GM03348 (cell line): ENCODE data around the gene RCC2.
A peak's percentile ranks its signal among the peaks of the same experiment; 100 is the strongest.
"Not testable (repeated sequence)": the region's sequence is repeated elsewhere in the genome, so short reads cannot be mapped to it uniquely, and the experiment has no call there.

Experiments used
- DNase-seq: peaks from one replicate; pipeline ENCODE4 v3.0.0; 2012; ENCODE audit warnings: low spot score

The RCC2 gene

DNA sequence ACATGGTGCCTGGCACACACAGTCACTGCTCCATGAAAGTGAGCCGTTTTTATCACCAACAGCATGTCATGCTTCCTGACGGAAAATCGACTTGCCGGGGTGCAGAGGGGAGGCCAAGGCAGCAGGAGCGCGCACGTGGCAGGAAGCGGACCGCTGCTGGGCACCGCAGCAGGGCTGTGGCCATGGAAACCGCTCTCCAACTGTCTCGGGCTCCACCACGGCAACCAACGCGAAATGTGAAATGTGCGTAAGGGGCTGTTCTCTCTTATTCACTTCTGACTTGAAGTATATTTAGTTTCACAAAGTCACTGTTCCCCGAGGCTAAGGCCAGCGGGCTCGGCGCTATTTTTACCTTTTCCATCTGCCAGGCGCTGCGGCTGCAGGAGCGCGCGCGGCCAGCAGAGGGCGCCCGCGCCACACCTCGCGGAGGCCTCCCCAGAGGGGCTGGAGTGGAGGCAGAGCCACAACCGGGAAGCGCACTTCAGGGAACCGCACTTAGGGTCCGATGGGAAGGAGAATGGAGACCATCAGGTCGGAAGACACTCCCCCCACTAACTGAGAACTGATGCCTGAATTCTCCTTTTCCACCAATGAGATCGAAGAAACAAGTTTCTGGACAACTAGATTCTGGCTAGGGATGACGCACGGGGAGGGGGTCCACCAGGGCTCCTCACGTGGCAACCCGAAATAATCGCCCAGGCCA is 19.7 kb downstream of the RCC2 start:
- DNase-seq: peak; percentile 90

DNA sequence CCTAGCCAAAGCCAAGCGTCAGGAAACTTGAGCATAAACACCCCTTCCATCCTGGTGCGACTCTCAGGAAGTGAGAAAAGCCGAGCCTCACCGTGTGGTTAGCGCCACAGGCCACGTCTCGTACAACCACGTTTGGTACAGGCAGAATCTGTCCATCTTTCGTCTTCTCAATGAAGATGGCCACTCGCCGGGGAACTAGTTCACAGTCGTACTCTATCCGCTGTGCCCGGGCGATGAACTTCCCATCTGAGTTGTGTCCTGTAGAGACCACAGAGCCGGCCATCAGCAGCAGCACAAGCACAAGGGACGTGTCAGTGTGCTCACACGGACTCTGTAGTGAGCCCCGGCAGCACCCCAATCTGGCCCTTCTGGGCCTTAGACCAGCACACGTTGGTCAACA is 23.1 kb downstream of the RCC2 start:
- DNase-seq: no peak

DNA sequence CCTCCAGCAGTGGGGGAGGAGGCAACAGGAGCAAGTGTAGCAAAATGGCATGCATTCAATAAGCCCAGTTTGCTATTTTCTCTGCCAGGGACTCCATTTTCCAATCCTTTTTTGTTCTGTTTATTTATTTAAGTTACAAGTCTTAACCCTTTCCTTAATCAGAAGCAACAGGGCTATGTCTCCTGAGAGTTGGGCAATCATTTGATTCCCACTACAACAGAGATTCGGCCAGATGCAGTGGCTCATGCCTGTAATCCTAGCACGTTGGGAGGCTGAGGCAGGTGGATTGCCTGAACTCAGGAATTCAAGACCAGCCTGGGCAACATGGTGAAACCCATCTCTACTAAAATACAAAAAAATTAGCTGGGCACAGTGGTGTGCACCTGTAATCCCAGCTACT is 25.5 kb downstream of the RCC2 start:
- no peak for DNase-seq

DNA sequence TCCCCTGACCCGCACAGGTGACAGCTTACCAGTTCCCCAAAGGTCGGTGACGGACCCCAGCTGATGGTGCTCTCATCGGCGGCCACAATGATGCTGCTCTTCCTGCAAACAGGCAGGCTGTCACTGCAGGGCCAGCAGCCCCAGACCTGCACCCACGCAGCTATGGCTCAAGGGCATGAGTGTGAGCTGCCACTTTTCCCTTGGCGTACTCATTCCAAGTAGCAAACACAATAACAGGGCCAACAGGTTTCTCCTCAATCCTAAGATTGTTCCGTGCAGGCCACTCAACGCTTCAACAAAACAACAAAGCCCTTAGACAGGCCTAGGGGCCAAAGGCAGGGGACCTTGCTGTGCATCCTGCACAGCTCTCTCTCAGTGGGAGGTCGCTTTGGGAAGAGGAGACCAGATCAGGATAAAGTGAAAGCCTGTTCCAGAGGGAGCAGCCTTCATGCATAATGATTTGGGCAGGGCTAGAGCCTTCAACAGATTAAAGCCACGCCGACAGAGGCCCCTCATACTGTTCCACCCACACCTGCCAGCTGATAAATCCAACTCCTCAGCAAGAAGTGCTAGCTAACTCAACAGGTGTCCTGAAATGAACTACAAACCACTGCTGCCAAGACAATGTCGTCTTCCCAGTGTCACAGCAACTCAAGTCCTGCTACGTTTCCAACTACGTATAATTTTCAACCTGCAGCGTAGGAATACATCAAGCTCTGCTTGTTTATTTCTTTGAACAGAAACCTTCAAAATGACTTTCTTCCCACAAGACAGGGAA is 27.2 kb downstream of the RCC2 start:
- no peak for DNase-seq

DNA sequence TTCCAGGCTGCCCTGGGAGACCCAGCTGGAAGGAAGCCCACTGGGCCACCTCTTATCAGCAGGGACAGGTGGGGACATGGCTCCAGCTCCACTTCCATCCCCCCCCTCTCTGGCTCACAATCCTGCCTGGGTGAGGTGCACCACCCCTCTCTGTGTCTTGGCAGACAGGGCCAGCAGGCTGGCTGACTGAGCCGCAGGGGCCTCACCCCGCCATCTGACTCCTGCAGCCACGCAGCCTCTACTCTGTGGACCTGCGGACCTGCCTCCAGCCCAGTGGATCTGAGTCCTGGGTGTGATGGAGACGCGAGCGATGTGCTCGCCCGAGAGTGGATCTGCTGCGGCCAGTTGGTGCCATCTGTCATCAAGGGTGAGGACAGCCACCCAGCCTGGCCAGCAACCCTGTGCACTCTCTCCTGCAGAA is 30.1 kb downstream of the RCC2 start:
- no peak for DNase-seq

DNA sequence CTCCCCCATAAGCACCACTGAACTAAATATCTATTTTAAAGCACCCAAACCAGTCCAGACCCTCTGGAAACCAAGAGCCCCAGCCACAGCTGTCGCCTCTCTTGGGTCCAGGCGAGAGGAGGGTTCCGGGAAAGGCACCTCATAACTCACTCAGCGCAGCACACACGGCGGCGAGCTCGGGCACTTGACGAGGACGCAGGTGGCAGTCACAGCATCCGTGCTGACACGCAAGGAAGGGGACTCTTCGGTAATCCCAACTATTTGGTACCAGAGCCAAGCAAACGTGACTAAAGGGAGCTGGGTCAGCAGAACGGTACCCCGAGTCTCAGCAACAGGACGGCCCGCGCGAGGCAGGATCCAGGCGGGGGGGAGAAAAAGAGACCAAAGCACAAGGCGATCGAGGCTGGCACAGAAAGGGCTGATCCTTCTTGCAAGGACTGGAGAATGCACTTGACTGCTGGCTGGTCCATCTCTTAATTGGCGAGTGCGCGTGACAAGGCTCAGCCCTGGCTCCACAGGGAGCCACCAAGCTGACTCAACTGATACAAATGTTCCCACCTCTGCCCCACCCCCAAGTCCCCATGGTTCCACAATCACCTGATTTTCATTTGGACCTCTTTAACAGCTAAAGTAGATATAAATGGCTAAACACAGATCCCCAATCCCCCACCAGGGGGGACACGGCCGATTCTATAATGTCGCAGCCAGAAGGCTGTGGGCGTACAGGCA is 31.5 kb downstream of the RCC2 start:
- DNase-seq: not testable (repeated sequence)

DNA sequence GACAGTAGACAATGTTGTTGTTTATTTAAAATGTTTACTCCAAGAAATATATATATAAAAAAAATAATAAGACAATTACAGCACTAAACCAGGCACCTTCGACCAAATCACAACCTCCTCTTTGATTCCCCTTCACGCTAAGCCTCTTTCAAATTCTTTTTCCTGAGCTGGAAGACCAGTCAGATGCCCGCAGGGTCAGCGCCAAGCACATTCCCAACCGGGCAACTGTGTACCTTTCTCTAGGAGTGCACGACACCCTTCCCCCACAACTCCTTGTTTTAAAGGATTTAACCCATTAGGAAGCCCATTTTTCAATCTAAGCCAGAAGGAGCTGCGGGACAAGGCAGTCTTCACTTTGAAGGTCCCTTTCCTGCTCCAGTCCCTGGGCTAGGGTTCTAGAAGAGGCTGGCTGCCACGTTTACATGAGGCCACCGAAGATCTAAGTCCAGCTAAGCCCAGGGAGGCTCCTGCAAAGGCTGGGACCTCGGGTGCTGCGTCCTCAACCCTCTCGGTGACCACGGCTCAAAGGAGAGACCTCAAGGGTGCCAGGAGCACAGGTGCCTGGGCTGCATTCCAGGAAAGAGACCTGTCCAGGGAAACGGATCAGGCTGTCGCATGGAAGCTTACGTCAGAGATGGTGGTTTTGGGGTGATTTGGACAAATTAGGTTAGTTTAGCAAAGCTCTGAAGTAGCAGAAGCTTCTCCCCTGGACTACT is 32.6 kb downstream of the RCC2 start:
- not testable (repeated sequence) for DNase-seq

DNA sequence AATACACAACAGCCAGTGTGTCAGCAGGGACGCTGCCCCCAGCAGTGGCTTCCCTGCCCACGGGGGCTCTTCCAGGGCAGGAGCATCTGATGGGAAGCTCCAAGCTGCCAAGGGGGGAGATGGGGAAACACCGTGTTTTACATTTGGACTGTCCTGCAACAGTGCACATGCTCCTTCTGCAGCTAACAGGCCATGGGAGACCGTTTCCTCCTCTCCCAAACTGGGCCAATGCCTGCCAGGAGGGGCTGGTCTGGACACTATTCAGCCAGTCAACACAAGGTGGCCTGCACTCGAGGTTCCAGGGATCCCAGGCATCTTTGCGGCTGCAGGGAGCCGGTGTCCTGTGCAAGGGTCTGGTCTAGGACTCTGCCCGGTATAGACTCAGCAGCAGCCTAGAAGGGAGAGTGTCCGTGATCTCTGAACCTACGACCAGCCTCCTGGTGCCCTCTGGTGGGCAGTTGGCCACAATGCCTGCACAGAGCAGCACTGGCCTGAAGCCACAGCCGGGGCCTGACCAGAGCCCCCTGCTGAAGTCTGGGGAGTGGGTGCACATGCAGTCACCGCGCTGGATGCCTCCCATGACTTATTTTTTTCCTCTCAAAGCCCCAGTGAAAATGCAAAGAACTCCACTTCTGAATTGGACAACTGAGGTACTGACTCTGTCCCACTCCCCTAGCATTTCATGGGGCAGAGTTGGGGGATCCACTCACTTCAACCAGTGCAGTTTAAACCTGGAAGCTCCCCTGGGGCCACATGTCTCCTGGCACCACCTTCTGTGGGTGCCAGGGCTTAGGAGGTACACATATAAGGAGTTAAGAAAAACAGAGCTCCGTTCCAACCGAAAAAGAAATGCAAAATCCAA is 33.3 kb downstream of the RCC2 start:
- DNase-seq: peak; percentile 87

DNA sequence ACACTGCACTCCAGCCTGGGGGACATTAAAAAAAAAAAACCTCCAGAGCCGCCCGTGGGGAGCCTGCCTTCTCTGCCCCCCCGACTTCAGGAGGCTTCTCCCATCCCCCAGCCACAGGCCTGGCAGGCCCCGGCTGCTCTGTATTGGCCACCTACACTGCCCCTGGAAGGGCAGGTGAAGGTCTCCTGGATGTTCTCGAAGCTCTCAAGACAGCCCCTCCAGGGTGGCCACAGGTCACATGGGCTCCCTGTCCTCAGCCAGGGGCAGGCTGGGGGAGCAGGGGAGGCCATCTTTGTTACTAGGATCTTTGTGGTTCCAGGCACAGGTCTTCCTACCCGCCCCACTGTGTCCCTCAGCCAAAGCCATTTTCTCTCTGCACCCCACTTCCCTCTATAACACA is 34.7 kb downstream of the RCC2 start:
- no peak for DNase-seq

DNA sequence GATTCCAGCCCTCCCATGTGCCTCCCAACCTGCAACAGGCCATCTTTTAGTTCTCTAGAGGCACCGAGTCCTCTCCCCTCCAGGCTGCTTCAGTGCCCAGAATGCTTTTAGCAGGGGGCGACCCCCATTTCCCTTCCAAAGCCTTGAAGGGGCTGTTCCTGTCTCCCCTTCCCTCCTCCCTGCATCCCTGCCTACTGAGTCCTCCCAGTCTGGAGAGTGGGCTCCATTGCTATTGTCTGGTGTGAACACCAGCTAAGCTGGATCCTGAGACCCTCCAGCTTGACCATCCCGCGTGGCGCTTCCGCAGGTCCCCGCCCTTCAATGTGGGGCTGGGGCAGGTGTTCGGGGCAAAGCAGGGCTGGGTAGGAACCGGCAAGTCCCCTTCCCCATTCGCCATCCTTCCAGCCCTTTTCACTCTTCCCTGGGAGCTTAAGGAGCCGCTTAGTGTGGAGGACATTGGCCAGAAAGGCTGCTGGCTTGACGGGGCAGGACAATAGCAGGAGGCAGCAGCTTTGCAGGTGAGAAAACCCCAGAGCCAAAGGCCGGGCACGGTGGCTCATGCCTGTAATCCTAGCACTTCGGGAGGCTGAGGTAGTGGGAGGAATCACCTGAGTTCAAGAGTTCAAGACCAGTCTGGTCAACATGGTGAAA is 35.3 kb downstream of the RCC2 start:
- no peak for DNase-seq

DNA sequence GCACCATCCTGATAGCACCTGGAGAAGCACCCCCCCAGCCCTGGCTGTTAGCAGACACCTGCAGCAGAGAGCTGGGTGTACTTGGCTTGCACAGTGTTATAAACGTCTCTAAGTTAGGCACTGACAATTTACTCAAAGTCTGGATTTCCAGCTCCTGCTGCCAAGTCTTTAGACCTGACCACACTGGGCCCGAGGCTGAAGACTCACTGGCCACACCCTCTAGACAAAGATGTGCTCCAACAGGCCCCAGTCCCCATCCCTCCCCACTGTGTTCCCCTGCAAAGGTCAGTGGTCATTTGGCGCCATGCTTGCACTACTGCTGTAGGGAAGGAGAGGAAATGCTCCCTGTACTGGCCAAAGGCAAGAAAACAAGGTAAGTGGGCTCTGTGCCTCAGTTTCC is 36.4 kb downstream of the RCC2 start:
- no peak for DNase-seq

DNA sequence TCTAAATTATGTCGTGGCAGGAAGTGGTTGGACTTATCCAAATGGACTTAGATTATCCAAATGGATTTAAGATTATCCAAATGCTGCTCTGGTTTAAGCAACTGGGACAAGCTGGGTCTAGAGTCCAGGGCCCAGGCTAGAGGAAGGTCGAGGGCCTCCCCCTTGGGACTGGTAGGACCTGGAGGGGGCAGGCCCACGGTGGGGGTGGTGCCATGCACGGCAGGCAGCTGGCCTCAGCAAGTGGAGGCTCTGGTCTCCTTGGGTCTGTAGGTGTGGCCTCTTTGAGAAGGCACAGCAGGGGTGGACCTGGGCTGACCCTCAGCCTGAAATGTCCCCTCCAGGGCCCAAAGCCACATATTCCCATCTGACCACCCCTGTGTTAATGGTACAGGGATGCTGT is 37.6 kb downstream of the RCC2 start:
- no peak for DNase-seq

DNA sequence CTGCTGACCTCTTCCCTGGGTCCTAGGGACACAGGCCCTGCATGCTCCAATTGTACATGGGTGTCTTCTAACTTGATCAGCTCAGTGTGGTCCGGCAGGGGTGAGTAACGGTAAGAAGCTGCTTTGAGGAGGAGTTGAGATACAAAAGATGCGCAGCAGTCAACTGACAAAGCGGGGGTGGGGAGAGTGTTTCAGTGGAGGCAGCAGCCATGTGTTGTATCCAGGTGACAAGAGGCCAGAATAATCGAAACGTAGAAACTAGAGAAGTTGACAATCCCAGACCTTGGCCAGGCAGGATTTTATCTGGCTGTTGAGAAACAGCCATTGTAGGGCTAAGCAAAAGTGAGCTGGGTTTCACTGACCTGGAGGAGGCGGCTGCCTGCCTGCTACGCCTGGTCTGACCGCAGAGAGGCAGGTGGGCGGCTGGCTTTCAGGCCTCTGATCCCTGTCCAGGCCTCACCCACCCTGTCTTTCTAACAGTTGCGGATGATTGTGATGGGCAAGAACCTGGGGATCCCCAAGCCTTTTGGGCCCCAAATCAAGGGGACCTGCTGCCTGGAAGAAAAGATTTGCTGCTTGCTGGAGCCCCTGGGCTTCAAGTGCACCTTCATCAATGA is 38.6 kb downstream of the RCC2 start:
- DNase-seq: no peak

DNA sequence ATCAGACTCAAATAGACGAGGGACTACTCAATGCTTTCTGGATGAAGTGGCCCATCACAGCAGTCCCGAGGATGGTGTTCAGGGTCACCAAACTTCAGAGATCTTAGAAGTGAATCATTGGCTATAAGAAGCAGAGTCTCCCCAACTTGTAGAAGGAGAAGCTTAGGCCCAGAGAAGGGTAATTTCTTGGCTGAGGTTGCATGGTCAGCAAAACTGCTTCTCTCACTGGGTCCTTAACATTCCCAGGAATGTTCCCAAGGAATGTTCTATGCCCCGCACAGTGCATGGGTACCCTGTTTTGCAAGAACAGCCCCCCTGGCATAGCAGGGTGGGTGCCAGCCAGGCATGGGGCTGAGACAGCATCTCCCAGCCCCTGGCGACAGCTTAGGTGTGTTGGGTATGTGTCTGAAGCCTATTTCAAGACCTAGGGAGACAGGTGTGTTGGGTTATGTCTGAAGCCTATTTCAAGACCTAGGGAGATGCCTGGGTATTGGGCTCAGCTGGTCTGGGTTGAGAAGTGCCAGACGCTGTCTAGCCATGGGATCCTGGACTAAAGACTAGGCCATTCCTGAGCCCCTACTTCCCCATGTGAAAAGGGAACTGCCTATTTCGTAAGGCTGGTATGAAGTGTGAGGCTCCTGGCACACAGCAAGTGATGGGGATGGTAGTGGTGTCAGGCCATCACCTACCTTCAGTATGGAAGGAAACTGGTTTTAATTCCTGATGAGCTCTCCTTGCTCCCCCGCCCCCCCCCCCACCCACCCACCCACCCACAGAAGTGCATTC is 41.4 kb downstream of the RCC2 start:
- no peak for DNase-seq

DNA sequence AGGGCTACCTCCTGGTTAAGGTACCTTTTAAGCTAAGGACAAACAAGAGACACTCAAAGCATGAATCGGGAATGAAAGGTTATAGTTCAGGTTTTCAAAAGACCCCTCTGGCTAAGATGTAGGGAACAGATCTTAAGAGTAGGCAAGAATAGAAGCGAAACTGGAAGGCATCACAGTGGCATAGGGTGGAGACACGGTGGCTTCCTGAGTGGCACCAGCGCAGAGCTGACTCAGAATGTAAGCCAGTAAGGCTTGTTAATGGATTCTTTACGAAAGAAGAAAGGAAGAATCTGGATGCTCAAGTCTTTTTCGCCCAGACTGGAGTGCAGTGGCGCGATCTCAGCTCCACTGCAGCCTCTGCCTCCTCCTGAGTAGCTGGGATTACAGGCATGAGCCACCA is 46.2 kb downstream of the RCC2 start:
- DNase-seq: no peak

DNA sequence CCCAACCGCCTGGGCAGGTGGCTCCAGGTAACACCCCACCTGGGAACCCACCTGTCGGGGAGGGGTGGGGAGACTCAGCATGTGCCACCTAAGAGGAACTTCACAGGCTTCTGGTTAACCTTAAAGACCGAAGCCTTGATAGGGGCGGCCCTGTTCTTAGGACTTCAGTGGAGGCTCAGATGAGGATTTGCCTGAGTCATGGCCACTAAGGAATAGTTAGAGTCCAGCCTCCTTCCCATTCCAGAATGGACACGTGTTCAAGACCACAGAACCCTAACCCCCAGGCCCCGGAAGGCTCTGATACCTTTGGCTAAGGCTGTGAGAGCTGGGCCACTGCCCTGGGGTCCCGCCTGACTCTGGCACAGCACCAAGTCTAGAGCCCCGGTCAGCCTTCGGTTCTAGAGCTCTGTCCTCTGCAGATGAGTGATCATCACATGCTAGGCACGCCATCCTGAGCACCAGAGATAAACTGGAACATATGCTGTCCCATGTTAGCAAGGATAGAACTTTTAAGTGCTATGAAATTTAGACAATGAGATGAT is 47.2 kb downstream of the RCC2 start:
- no peak for DNase-seq

DNA sequence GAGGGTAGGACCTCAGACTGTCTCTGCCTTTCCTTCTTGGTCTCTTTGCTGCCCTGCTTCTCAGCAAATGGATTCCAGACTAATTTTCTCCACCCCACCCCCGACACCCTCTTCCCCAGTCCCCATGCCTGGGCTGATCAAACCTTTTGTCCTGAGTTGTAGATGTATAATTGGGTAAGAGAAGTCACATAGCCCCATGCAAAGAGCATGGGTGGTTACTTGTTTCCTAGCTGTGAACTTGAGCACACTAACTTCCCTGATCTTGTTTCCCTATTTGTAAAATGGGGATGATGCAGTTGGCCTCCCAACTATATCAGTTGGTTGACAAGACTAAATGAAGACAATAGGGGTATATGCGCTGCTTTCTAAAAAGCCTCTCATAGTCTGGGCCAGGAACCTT is 58.3 kb downstream of the RCC2 start:
- DNase-seq: no peak

DNA sequence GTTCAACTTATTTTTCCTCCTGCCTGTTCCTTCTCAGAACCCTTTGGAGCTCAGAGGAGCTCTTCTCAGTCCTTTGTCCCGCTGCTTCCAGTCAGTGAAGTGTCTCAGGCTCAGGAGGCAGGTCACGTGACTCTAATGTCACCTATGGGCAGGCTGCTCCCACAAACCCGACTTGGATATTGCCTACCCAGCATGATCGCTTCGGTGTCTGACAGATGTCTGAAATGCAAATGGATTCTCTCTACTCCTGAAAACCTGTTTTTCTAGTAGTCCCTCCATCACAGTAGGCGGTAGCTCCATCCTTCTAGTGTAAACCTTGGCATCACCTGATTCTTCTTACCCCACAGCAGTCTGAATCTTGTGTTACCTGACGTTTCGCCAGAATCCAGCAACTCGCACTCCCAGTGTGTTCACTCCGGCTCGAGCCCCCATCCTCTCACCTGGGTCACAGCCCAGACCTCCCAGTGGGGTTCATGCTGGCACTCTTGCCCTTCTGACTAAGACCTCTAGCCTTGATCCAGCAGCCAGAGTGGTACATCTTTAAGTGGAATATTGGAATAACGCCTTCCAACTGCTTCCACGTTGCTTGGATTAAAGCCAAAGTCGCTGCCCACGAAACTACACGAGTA is 62.0 kb downstream of the RCC2 start:
- DNase-seq: no peak

DNA sequence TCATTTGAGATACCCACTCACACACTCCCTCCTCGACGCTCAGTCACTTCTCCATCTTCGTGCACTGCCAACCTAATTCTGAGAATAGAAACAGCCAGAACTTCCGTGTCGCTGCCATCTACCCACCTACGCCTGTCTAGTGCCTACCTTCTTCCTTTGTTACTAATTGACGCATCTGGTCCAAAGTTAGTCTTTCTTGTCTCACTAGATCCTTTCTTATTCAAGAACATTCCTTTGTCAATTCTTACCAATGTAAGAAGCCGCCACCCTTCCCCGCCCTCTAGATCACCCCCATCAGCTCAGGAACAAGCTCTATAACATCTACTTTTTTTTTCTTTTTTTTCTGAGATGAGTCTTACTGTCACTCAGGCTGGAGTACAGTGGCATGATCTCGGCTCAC is 63.8 kb downstream of the RCC2 start:
- no peak for DNase-seq
